Adrenal gland (tissue), 5 donors: ENCODE data around the gene MCMBP.

Experiments
- POLR2A ChIP-seq, 2 donors: fragments of 450-650 bp; IDR thresholded peaks; one replicate each; pipeline ENCODE4 v1.6.1; 2017; ENCODE audit warnings: antibody characterized with exemption in 2 of 2, mild to moderate bottlenecking in 2 of 2, moderate library complexity in 1 of 2
- TF ChIP-seq, protein P1 (sequence below), 6 experiments: fragments of 450-650 bp in 4 of 6; fragments of 200-600 bp in 2 of 6; sonication (generic) in 1 of 6; IDR thresholded peaks; 1 replicate in 5 of 6; 2 replicates in 1 of 6; pipeline versions ENCODE4 v1.5.1 to v1.8.0; 2016 to 2021; ENCODE audit warnings: antibody characterized with exemption in 6 of 6, mild to moderate bottlenecking in 2 of 6, moderate library complexity in 1 of 6
- donor health status: DM: no; HTN: no; CAD: no.

DNA sequence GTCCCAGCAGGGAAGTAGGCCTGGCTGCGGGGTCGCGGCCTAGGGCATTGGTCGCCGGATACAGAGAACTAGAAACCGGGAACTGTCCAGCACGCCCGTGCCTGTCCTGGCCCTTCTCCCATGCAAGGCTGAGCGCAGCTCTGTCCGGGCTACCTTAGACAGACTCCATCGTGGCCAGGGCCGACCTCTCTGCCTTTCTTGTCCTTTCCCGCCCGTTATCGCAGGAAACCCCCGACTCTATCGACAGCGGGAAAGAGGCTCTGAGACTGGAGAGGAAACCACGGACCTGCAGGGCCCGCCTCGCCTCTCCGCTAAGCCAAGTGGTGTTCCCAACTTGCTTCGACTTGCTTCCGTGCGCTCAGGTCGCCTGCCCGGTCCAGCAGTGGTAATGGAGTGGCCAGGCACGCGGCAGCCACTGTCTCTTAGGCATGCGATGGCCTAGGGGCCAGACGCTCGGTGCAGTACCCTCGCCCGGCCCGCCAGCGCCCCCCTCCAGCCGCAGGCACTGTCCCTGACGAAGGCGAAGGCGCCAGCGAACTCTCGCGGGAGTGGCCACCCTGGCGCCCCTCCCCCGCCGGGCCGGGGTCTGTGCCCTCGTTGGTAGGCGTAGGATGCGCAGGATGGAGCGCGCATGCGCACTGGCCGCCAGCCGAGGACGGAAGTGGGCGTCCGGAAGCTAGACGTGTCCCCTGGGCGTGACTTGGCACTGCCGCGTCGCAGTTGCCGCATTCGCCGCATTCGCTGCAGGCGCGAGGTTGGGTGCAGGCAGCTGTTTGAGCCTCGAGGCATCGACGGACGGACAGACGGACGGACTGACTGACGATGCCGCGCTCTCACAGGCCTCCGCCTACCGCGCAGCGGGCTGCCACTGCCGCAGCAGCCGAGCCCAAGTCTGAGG is 54.4 kb downstream of the MCMBP start:
- TF ChIP-seq, protein P1, sequence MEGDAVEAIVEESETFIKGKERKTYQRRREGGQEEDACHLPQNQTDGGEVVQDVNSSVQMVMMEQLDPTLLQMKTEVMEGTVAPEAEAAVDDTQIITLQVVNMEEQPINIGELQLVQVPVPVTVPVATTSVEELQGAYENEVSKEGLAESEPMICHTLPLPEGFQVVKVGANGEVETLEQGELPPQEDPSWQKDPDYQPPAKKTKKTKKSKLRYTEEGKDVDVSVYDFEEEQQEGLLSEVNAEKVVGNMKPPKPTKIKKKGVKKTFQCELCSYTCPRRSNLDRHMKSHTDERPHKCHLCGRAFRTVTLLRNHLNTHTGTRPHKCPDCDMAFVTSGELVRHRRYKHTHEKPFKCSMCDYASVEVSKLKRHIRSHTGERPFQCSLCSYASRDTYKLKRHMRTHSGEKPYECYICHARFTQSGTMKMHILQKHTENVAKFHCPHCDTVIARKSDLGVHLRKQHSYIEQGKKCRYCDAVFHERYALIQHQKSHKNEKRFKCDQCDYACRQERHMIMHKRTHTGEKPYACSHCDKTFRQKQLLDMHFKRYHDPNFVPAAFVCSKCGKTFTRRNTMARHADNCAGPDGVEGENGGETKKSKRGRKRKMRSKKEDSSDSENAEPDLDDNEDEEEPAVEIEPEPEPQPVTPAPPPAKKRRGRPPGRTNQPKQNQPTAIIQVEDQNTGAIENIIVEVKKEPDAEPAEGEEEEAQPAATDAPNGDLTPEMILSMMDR (IDR thresholded peaks at IDR 0.05): peak in 2 of 6 experiments; percentile 14 to 19
- TF ChIP-seq POLR2A (IDR thresholded peaks at IDR 0.05): peak in 1 of 2 donors; percentile 18
